Esophagus muscularis mucosa (tissue), 4 donors: ENCODE results near the gene CTSO. TPM values are rescaled to one million over a fixed set of nuclear protein-coding genes. Genes with fewer than 3 reads are reported as not detected.

Experiments used
- DNase-seq: peaks from one replicate; pipeline ENCODE4 v3.0.0-alpha.2; 2017; ENCODE audit errors: extremely low spot score
- H3K27ac ChIP-seq, 4 donors: fragments of 200-600 bp; sonication (generic); replicated peaks in 1 of 4; 1 replicate in 3 of 4; 2 replicates in 1 of 4; pipeline ENCODE4 v1.5.1; 2016 to 2019; ENCODE audit warnings: mild to moderate bottlenecking in 1 of 4
- H3K27me3 ChIP-seq, 4 donors: fragments of 200-600 bp; sonication (generic); one replicate each; pipeline versions ENCODE4 v1.5.1 to v1.6.0; 2016 to 2019
- H3K36me3 ChIP-seq, 4 donors: fragments of 200-600 bp; sonication (generic); one replicate each; pipeline ENCODE4 v1.5.1; 2016 to 2019
- H3K4me1 ChIP-seq, 4 donors: fragments of 200-600 bp; sonication (generic); one replicate each; pipeline ENCODE4 v1.5.1; 2016 to 2019
- H3K4me3 ChIP-seq, 4 donors: fragments of 200-600 bp; sonication (generic); 1 replicate in 2 of 4; 2 replicates in 2 of 4; pipeline ENCODE4 v1.5.1; 2016 to 2019; ENCODE audit warnings: mild to moderate bottlenecking in 4 of 4, moderate library complexity in 1 of 4
- H3K9me3 ChIP-seq, 4 donors: fragments of 200-600 bp; sonication (generic); 1 replicate in 3 of 4; 2 replicates in 1 of 4; pipeline ENCODE4 v1.5.1; 2016 to 2019
- CTCF ChIP-seq, 3 experiments: fragments of 200-600 bp in 2 of 3; fragments of 450-650 bp in 1 of 3; sonication (generic) in 2 of 3; IDR thresholded peaks; one replicate each; pipeline ENCODE4 v1.5.1; 2017 to 2019; ENCODE audit warnings: antibody characterized with exemption in 3 of 3, mild to moderate bottlenecking in 2 of 3, moderate library complexity in 1 of 3
- EP300 ChIP-seq: sonication (generic); formaldehyde crosslinking; IDR thresholded peaks from one replicate; pipeline ENCODE4 v1.6.1; 2017; ENCODE audit warnings: antibody characterized with exemption
- POLR2A ChIP-seq: fragments of 450-650 bp; IDR thresholded peaks from one replicate; pipeline ENCODE4 v1.6.1; 2017; ENCODE audit warnings: antibody characterized with exemption, moderate library complexity, mild to moderate bottlenecking, low read depth
- POLR2AphosphoS5 ChIP-seq, 2 donors: sonication (generic); formaldehyde crosslinking; IDR thresholded peaks; one replicate each; pipeline ENCODE4 v1.6.1; 2017; ENCODE audit warnings: antibody characterized with exemption in 2 of 2
- WGBS: methylation state at CpG from one replicate; pipeline ENCODE4 v1.1.5; 2018; 5-methylcytosine and 5-hydroxymethylcytosine counted together
- intact Hi-C: fragments of 100-400 bp; cut with DNase I; formaldehyde crosslinking; loops from one replicate; pipeline ENCODE4 v1.15.1; 2023
- total RNA-seq, 4 donors: library from RNA; depleted of rRNA; stranded (reverse); fragments of >200 nt; gene quantifications; one replicate each; pipeline versions ENCODE4 v1.1.0 to v1.2.1, GENCODE V29; 2016

Gene CTSO
- total RNA-seq, 4 donors from 2014 or later, result 18.8 to 22.8 (median 21.3) TPM

- Histone ChIP-seq H3K4me1 (peaks cover 0 to 4% (median 1%) of the 10 kb centered on the region in 4 donors), H3K4me3 (no peak overlapping the region), H3K27ac (no peak overlapping the region), H3K36me3 (peaks cover 0 to 24% (median 14%) of the 10 kb centered on the region in 4 donors), H3K27me3 (no peaks in the 10 kb centered on the region), H3K9me3 (no peaks in the 10 kb centered on the region)
- no peak for DNase-seq
- TF ChIP-seq POLR2AphosphoS5 (IDR thresholded peaks at IDR 0.05) (no peak), EP300 (no peak), POLR2A (no peak), CTCF (IDR thresholded peaks at IDR 0.05) (no peak)
- intact Hi-C loops, result no loop called here
- WGBS, result 50% methylated on average over 1 of the region's 1 CpG
Measured at GRCh38 chr4:155944516-155944915, 9.2 kb downstream of the CTSO start.

- no peak overlapping the region for H3K27ac ChIP-seq
- peaks cover 0 to 29% (median 14%) of the 10 kb centered on the region in 4 donors for H3K36me3 ChIP-seq
- H3K27me3 ChIP-seq, result no peaks in the 10 kb centered on the region
- intact Hi-C loops, result no loop called here
- 92% methylated on average over 3 of the region's 3 CpGs for WGBS
- peaks cover 0 to 4% (median 1%) of the 10 kb centered on the region in 4 donors for H3K4me1 ChIP-seq
- H3K9me3 ChIP-seq, result no peaks in the 10 kb centered on the region
- H3K4me3 ChIP-seq, result no peak overlapping the region
- no peak for DNase-seq
- no peak for TF ChIP-seq CTCF (IDR thresholded peaks at IDR 0.05)
- no peak for TF ChIP-seq POLR2AphosphoS5 (IDR thresholded peaks at IDR 0.05)
- no peak for TF ChIP-seq POLR2A
- no peak for TF ChIP-seq EP300
Measured at GRCh38 chr4:155943605-155944291, 9.9 kb downstream of the CTSO start.

DNA sequence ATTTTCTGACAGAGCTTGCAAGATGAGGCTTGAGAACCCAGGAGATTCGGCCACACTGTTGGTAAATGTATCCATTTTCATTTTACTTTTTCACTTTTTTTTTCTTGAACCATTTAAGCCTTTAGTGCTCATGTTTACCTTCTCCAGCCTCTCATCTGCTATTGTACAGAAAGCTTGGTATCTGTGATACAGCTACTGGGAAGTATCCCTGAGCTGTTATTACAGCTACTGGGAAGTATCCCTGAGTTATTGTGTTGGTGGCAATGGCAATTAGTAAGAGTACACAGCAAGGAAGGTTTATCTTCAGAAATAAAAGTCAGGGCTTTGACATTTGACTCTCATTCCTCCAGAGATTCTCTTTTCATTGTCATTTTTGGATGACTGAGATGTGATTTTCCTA is 11.8 kb downstream of the CTSO start:
- no peak for DNase-seq
- Histone ChIP-seq H3K9me3 (no peaks in the 10 kb centered on the region), H3K36me3 (peaks cover 0 to 44% (median 17%) of the 10 kb centered on the region in 4 donors), H3K27ac (no peak overlapping the region), H3K4me3 (no peak overlapping the region), H3K27me3 (no peaks in the 10 kb centered on the region), H3K4me1 (peaks cover 0 to 4% (median 1%) of the 10 kb centered on the region in 4 donors)
- WGBS, result 95% methylated on average over 1 of the region's 1 CpG
- TF ChIP-seq POLR2AphosphoS5 (IDR thresholded peaks at IDR 0.05) (no peak), POLR2A (no peak), EP300 (no peak), CTCF (IDR thresholded peaks at IDR 0.05) (no peak)
- intact Hi-C loops, result no loop called here

DNA sequence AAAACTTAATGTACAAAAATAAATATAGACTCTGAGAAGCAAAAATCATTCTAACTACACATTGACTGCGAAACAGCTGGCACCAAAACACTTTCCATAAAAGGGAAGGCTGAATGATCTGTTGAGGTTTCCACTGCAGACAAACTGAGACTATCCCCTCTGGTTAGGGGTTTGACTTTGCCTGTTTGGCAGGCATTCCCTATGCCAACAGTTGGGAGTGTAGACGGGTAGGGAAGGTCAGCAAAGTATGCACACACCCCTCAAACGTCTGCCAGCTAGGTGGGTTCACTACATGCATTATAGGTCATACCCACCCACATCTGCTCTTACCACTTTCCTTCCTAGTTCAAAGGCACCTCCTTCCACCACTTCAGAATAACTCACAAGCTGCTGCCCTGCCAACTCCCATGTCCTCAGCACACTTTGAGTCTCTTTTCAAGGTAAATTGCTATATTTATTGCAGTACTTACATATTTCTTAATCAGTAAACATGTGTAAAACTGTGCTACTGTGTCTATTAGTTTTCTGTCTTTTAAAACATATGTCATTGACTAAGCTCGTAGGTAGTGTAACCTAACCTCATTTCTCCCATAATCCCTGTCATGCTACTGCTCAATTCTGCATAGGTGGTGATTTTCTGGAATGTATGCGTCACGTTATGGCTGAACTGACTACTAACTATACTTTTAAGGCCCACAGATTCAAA is 12.4 kb downstream of the CTSO start:
- Histone ChIP-seq H3K27me3 (no peaks in the 10 kb centered on the region), H3K4me3 (no peak overlapping the region), H3K4me1 (peaks cover 0 to 4% (median 1%) of the 10 kb centered on the region in 4 donors), H3K27ac (no peak overlapping the region), H3K9me3 (no peaks in the 10 kb centered on the region), H3K36me3 (peaks cover 0 to 44% (median 17%) of the 10 kb centered on the region in 4 donors)
- intact Hi-C loops, result no loop called here
- no peak for DNase-seq
- no peak for TF ChIP-seq CTCF (IDR thresholded peaks at IDR 0.05)
- 81% methylated on average over 6 of the region's 6 CpGs for WGBS
